ENCODE measurements around the gene LYRM2.
"Not testable (repeated sequence)": the region's sequence is repeated elsewhere in the genome, so short reads cannot be mapped to it uniquely, and the experiment has no call there.

Gene LYRM2

GRCh38 chr6:89655122-89655521 lies 16.6 kb upstream of the LYRM2 start:
- intact Hi-C loops (cut with DNase I): no loop called here
- no peak for DNase-seq

GRCh38 chr6:89650579-89650978 lies 12.0 kb upstream of the LYRM2 start:
- intact Hi-C loops (cut with DNase I): no loop called here
- no peak for DNase-seq

- no peak for DNase-seq
- intact Hi-C loops (cut with DNase I): no loop called here
These were observed 11.1 kb upstream of the LYRM2 start for GRCh38 chr6:89649682-89650081.

GRCh38 chr6:89644864-89645263 lies 6.3 kb upstream of the LYRM2 start:
- intact Hi-C loops (cut with DNase I): no loop called here
- DNase-seq: no peak

- DNase-seq: peak in 8 of 42 donors; percentile 5 to 40 (median 14)
- intact Hi-C loops (cut with DNase I): no loop called here
These were observed 4.9 kb upstream of the LYRM2 start for GRCh38 chr6:89643406-89643805.

- DNase-seq: peak in 3 of 42 donors; percentile 5 to 50 (median 35)
These were observed 4.4 kb upstream of the LYRM2 start for GRCh38 chr6:89642956-89643355.

GRCh38 chr6:89641581-89641980 lies 3.0 kb upstream of the LYRM2 start:
- DNase-seq; intact Hi-C loops (cut with DNase I): not testable (repeated sequence)

More at GRCh38 chr6:89642956-89643355, 4.4 kb upstream of the LYRM2 start:
- intact Hi-C loops (cut with DNase I): no loop called here

GRCh38 chr6:89640804-89641203 lies 2.3 kb upstream of the LYRM2 start:
- no peak for DNase-seq
- intact Hi-C loops (cut with DNase I): no loop called here

GRCh38 chr6:89637960-89638319 lies 607 bp downstream of the LYRM2 start:
- DNase-seq: peak in 2 of 42 donors; percentile 6 to 44
- intact Hi-C loops (cut with DNase I): no loop called here

GRCh38 chr6:89636412-89636811 lies 2.1 kb downstream of the LYRM2 start:
- intact Hi-C loops (cut with DNase I); DNase-seq: not testable (repeated sequence)

- DNase-seq: peak in 22 of 42 donors; percentile 4 to 56 (median 24)
- intact Hi-C loops (cut with DNase I): no loop called here
These were observed 8.1 kb downstream of the LYRM2 start for GRCh38 chr6:89630488-89630887.

- DNase-seq: no peak
- intact Hi-C loops (cut with DNase I): no loop called here
These were observed 14.8 kb downstream of the LYRM2 start for GRCh38 chr6:89623749-89624148.

- DNase-seq: no peak
- intact Hi-C loops (cut with DNase I): no loop called here
These were observed 19.0 kb downstream of the LYRM2 start for GRCh38 chr6:89619567-89619966.

GRCh38 chr6:89618026-89618425 lies 20.5 kb downstream of the LYRM2 start:
- intact Hi-C loops (cut with DNase I): no loop called here
- no peak for DNase-seq

GRCh38 chr6:89616531-89616930 lies 22.0 kb downstream of the LYRM2 start:
- intact Hi-C loops (cut with DNase I): no loop called here

GRCh38 chr6:89615882-89616281 lies 22.7 kb downstream of the LYRM2 start:
- DNase-seq: no peak
- intact Hi-C loops (cut with DNase I): no loop called here

More at GRCh38 chr6:89616531-89616930, 22.0 kb downstream of the LYRM2 start:
- DNase-seq: no peak

- DNase-seq: no peak
- intact Hi-C loops (cut with DNase I): no loop called here
These were observed 24.8 kb downstream of the LYRM2 start for GRCh38 chr6:89613790-89614189.

GRCh38 chr6:89612121-89612520 lies 26.4 kb downstream of the LYRM2 start:
- DNase-seq: peak in 1 of 42 donors; percentile 12

GRCh38 chr6:89611666-89612065 lies 26.9 kb downstream of the LYRM2 start:
- intact Hi-C loops (cut with DNase I): no loop called here
- DNase-seq: no peak

More at GRCh38 chr6:89612121-89612520, 26.4 kb downstream of the LYRM2 start:
- intact Hi-C loops (cut with DNase I): no loop called here

- peak in 41 of 42 donors; percentile 18 to 85 (median 60) for DNase-seq
- intact Hi-C loops (cut with DNase I): no loop called here
These were observed 28.4 kb downstream of the LYRM2 start for GRCh38 chr6:89610149-89610642.

GRCh38 chr6:89605861-89606260 lies 32.7 kb downstream of the LYRM2 start:
- no peak for DNase-seq
- intact Hi-C loops (cut with DNase I): loop anchor here (10.0 kb wide), 1 partner anchor 171 kb away; the partner anchor contains the start of gene ANKRD6

All from head of caudate nucleus (tissue), 42 donors.